K562 (cell line): Measurements from ENCODE around the gene GMDS.

Experiments used
- CTCF ChIP-seq, 3 experiments: IDR thresholded peaks in 2 of 3; conservative IDR thresholded peaks in 1 of 3; 2 replicates each; pipeline ENCODE4 v1.5.1; 2011 to 2012; ENCODE audit warnings: low read length in 3 of 3, mild to moderate bottlenecking in 3 of 3, control low read depth in 2 of 3, improper control_type of control experiment in 1 of 3, inconsistent platforms in 1 of 3, low read depth in 1 of 3, mixed read lengths in 1 of 3, moderate library complexity in 1 of 3; ENCODE audit not compliant: insufficient read depth in 2 of 3
- E2F6 ChIP-seq, 2 experiments: IDR thresholded peaks; 2 replicates each; pipeline ENCODE4 v1.6.1; 2011; ENCODE audit warnings: borderline replicate concordance in 1 of 2, control low read depth in 1 of 2, low read depth in 1 of 2, low read length in 1 of 2, mild to moderate bottlenecking in 1 of 2, mixed read lengths in 1 of 2, moderate library complexity in 1 of 2; ENCODE audit not compliant: insufficient read depth in 1 of 2, insufficient read length in 1 of 2, poor library complexity in 1 of 2, severe bottlenecking in 1 of 2; ENCODE audit errors: extremely low read depth in 1 of 2
- NFE2L1 ChIP-seq: fragments of 450-650 bp; IDR thresholded peaks from 2 replicates; pipeline ENCODE4 v1.6.1; 2016; ENCODE audit warnings: missing genetic modification characterization, low read depth, mild to moderate bottlenecking, missing compliant biosample characterization, moderate library complexity, borderline replicate concordance
- PCBP2 ChIP-seq: fragments of 200-400 bp; formaldehyde crosslinking; IDR thresholded peaks from 2 replicates; pipeline ENCODE4 v1.6.1; 2018; ENCODE audit warnings: low read length, low read depth, mild to moderate bottlenecking, moderate library complexity; ENCODE audit not compliant: poor library complexity, severe bottlenecking
- SRF ChIP-seq, 2 experiments: fragments of 250-450, 450-650 bp in 1 of 2; sonication (Bioruptor Pico) in 1 of 2; sonication (generic) in 1 of 2; formaldehyde crosslinking; IDR thresholded peaks; 2 replicates each; pipeline versions ENCODE4 v1.5.0 to v1.5.1; 2020 to 2022; ENCODE audit warnings: mild to moderate bottlenecking in 1 of 2, missing genetic modification reagents in 1 of 2

GRCh38 chr6:1946583-1946982 is 298.8 kb downstream of the GMDS start:
- no peak for TF ChIP-seq SRF (CRISPR knock-in tag; IDR thresholded peaks at IDR 0.05)
- no peak for TF ChIP-seq PCBP2
- no peak for TF ChIP-seq NFE2L1 (tag)
- TF ChIP-seq E2F6 (IDR thresholded peaks at IDR 0.05; ENCODE audit: borderline replicate concordance in 1 of 2, extremely low read depth in 1 of 2, insufficient read depth in 1 of 2, insufficient read length in 1 of 2, low read depth in 1 of 2, low read length in 1 of 2, poor library complexity in 1 of 2, severe bottlenecking in 1 of 2): no peak
- TF ChIP-seq CTCF (IDR thresholded peaks at IDR 0.05 in 2 of 3, conservative IDR thresholded peaks at IDR 0.05 in 1 of 3; ENCODE audit: insufficient read depth in 2 of 3, low read depth in 1 of 3, low read length in 3 of 3): no peak
